ENCODE results near the gene HBQ1.
"Not testable (repeated sequence)": the region's sequence is repeated elsewhere in the genome, so short reads cannot be mapped to it uniquely, and the experiment has no call there.

HBQ1 gene

GRCh38 chr16:160691-161190 lies 19.5 kb upstream of the HBQ1 start:
- DNase-seq (ENCODE audit: low spot score) = no peak

DNA sequence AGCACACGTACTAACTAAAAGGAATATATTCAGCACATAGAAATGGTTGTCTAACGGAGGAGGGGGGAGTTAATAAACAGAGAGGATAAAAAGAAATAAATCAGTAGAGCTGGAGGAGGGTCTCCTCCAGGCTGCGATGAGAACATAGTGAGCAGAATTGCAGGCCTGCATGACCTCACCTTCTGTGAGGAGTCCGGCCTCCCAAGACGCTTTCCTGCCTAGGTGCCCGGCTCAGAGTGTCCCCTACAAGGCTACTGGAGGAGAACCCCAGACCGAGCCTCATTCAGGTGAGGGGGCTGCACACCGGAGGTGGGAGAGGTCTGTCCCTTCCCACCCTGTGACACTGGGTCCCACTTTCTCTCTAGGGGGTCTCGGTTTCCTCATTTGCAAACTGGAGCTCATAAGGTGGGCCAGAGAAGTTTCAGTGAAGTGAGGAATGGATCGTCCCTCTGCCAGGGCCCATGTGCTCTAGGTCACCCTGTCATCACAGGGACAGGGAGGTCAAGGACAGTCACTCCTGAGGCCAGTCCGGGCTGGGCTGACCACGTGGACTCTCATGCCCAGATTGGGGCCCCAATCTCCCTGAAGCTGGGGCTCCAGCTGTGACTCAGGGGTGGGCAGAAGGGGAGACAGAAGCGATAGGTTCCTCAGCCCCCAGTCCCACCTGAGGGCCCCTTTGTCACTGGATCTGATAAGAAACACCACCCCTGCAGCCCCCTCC lies 17.8 kb upstream of the HBQ1 start:
- no peak for DNase-seq (ENCODE audit: low spot score)

- not testable (repeated sequence) for DNase-seq (ENCODE audit: low spot score)
Measured at GRCh38 chr16:163139-163538, 17.1 kb upstream of the HBQ1 start.

DNA sequence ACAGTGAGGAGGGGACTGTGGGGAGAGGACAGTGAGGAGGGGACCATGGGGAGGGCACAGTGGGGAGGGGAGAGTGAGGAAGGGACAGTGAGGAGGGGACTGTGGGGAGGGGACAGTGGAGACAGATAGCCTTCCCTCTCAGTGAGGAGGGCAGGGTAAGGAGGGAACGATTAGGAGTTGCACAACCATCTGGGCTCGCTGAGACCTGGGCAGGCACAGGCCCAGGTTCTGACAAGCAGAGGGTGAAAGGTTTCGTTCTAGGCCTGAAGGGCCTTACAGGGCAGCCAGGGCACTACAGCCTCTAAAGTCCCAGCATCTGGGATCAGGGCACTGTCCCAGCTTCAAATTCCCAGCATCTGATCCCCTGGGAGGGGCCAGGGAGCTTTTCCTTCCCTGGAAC lies 16.6 kb upstream of the HBQ1 start:
- not testable (repeated sequence) for DNase-seq (ENCODE audit: low spot score)

- not testable (repeated sequence) for DNase-seq (ENCODE audit: low spot score)
Measured at GRCh38 chr16:164134-164823, 16.0 kb upstream of the HBQ1 start.

GRCh38 chr16:164827-165538 lies 15.3 kb upstream of the HBQ1 start:
- DNase-seq (ENCODE audit: low spot score) = no peak

DNA sequence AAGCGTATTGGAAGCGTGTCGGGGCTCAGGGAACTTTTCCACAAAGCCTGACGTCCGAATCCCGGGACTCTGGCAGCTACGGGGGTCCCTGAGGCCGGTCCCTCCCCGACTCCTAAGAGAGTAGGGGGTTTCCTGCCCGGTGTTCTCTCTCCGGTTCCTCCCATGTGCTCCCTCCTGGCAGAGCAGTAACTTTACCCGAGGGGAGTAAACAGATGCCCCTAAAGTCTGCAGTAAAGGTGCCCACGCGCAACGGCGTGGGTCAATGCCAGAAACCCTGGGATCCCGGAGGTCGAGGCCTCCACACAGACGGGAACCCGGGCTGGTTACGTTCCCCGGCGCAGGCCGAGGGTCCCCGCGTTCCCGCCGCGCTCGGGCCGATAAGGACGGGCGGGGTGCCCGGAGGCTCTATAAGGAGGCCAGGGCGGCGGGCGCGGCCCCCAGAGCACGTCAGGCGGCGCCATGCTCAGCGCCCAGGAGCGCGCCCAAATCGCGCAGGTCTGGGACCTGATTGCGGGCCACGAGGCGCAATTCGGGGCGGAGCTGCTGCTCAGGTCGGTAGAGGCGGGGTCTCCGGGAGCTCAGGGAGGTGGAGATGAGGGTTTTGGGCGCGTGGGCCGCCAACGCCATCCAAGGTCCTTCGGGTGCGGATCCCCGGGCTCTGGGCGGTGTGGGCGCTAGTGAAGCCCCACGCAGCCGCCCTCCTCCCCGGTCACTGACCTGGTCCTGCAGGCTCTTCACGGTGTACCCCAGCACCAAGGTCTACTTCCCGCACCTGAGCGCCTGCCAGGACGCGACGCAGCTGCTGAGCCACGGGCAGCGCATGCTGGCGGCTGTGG lies 14.5 kb upstream of the HBQ1 start, which contains the start of gene HBM:
Gene HBM (plus strand): TSS at position 440 of the 836 bp plus-strand sequence. CDS start 20 bp downstream, at position 460.
- no peak for DNase-seq (ENCODE audit: low spot score)

GRCh38 chr16:166375-167121 lies 13.7 kb upstream of the HBQ1 start:
- no peak for DNase-seq (ENCODE audit: low spot score)

DNA sequence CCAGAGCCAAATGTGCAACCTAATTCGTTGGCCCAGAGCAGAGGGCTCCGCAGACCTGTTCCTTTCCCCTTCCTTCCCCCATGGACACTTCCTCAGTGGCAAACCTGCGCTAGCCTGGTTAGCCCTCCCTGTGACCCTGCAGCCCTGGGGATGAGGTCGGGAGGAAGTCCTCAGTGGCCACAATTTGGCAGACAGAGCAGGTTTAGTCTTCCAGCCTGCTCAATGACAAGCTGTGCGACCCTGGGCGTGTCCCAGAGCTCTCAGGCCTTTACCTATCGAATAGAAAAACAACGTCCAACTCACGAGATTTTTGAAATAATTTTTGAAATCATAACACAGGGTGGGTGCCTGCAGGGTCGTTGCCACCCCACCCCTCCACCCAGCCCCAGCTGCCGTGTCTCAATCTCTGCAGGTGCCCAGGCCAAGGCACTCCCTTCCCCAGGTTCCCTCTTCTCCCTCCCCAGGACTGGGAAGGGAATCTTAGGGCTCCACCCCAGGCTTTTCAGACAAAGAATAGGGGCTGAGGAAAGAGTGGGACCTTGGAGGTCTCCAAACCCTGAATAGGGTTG lies 13.1 kb upstream of the HBQ1 start:
- no peak for DNase-seq (ENCODE audit: low spot score)

DNA sequence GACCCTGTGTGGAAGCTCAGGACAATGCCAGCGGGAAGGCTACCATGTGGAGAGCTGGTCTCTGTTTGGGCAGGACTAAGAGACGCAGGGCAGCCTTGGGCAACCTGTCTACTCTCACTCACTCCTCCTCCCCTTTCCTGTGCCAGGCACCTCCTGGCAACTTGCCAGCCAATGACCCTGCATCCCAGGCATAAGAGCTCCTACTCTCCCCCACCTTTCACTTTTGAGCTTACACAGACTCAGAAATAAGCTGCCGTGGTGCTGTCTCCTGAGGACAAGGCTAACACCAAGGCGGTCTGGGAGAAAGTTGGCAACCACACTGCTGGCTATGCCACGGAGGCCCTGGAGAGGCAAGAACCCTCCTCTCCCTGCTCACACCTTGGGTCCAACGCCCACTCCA lies 11.8 kb upstream of the HBQ1 start:
- DNase-seq (ENCODE audit: low spot score) = no peak

GRCh38 chr16:169014-169413 lies 11.2 kb upstream of the HBQ1 start:
- no peak for DNase-seq (ENCODE audit: low spot score)

DNA sequence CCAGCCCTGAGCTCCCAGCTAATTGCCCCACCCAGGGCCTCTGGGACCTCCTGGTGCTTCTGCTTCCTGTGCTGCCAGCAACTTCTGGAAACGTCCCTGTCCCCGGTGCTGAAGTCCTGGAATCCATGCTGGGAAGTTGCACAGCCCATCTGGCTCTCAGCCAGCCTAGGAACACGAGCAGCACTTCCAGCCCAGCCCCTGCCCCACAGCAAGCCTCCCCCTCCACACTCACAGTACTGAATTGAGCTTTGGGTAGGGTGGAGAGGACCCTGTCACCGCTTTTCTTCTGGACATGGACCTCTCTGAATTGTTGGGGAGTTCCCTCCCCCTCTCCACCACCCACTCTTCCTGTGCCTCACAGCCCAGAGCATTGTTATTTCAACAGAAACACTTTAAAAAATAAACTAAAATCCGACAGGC lies 10.2 kb upstream of the HBQ1 start:
- DNase-seq (ENCODE audit: low spot score) = peak; percentile 48

DNA sequence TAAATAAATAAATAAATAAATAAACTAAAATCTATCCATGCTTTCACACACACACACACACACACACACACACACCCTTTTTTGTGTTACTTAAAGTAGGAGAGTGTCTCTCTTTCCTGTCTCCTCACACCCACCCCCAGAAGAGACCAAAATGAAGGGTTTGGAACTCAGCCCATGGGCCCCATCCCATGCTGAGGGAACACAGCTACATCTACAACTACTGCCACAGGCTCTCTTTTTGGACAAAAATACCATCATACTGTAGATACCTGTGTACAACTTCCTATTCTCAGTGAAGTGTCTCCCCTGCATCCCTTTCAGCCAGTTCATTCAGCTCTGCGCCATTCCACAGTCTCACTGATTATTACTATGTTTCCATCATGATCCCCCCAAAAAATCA lies 9.5 kb upstream of the HBQ1 start:
- DNase-seq (ENCODE audit: low spot score) = no peak

GRCh38 chr16:172374-172941 lies 7.8 kb upstream of the HBQ1 start, which contains the start of gene HBA2:
Gene HBA2 (plus strand): TSS chr16:172876. CDS start chr16:172913, 37 bp downstream.
- DNase-seq (ENCODE audit: low spot score) = not testable (repeated sequence)

GRCh38 chr16:173211-173854 lies 6.9 kb upstream of the HBQ1 start:
- DNase-seq (ENCODE audit: low spot score) = not testable (repeated sequence)

GRCh38 chr16:173928-174769 lies 6.1 kb upstream of the HBQ1 start:
- peak; percentile 27 for DNase-seq (ENCODE audit: low spot score)

DNA sequence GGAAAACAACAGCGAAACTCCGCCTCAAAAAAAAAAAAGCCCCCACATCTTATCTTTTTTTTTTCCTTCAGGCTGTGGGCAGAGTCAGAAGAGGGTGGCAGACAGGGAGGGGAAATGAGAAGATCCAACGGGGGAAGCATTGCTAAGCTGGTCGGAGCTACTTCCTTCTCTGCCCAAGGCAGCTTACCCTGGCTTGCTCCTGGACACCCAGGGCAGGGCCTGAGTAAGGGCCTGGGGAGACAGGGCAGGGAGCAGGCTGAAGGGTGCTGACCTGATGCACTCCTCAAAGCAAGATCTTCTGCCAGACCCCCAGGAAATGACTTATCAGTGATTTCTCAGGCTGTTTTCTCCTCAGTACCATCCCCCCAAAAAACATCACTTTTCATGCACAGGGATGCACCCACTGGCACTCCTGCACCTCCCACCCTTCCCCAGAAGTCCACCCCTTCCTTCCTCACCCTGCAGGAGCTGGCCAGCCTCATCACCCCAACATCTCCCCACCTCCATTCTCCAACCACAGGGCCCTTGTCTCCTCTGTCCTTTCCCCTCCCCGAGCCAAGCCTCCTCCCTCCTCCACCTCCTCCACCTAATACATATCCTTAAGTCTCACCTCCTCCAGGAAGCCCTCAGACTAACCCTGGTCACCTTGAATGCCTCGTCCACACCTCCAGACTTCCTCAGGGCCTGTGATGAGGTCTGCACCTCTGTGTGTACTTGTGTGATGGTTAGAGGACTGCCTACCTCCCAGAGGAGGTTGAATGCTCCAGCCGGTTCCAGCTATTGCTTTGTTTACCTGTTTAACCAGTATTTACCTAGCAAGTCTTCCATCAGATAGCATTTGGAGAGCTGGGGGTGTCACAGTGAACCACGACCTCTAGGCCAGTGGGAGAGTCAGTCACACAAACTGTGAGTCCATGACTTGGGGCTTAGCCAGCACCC lies 5.0 kb upstream of the HBQ1 start:
- no peak for DNase-seq (ENCODE audit: low spot score)

DNA sequence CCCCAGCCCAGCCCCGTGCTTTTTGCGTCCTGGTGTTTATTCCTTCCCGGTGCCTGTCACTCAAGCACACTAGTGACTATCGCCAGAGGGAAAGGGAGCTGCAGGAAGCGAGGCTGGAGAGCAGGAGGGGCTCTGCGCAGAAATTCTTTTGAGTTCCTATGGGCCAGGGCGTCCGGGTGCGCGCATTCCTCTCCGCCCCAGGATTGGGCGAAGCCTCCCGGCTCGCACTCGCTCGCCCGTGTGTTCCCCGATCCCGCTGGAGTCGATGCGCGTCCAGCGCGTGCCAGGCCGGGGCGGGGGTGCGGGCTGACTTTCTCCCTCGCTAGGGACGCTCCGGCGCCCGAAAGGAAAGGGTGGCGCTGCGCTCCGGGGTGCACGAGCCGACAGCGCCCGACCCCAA lies 4.3 kb upstream of the HBQ1 start:
- not testable (repeated sequence) for DNase-seq (ENCODE audit: low spot score)
